Adrenal gland (tissue), 5 donors: Measurements from ENCODE around the gene ITGB4.

ENCODE experiments used
- POLR2A ChIP-seq, 2 donors: fragments of 450-650 bp; IDR thresholded peaks; one replicate each; pipeline ENCODE4 v1.6.1; 2017; ENCODE audit warnings: antibody characterized with exemption in 2 of 2, mild to moderate bottlenecking in 2 of 2, moderate library complexity in 1 of 2
- TF ChIP-seq, protein P1 (sequence below), 6 experiments: fragments of 450-650 bp in 4 of 6; fragments of 200-600 bp in 2 of 6; sonication (generic) in 1 of 6; IDR thresholded peaks; 1 replicate in 5 of 6; 2 replicates in 1 of 6; pipeline versions ENCODE4 v1.5.1 to v1.8.0; 2016 to 2021; ENCODE audit warnings: antibody characterized with exemption in 6 of 6, mild to moderate bottlenecking in 2 of 6, moderate library complexity in 1 of 6
- donor health status: DM: no; HTN: no; CAD: no.

GRCh38 chr17:75764711-75765421, 43.6 kb downstream of the ITGB4 start, which contains the start of gene GALK1:
- TF ChIP-seq, protein P1, sequence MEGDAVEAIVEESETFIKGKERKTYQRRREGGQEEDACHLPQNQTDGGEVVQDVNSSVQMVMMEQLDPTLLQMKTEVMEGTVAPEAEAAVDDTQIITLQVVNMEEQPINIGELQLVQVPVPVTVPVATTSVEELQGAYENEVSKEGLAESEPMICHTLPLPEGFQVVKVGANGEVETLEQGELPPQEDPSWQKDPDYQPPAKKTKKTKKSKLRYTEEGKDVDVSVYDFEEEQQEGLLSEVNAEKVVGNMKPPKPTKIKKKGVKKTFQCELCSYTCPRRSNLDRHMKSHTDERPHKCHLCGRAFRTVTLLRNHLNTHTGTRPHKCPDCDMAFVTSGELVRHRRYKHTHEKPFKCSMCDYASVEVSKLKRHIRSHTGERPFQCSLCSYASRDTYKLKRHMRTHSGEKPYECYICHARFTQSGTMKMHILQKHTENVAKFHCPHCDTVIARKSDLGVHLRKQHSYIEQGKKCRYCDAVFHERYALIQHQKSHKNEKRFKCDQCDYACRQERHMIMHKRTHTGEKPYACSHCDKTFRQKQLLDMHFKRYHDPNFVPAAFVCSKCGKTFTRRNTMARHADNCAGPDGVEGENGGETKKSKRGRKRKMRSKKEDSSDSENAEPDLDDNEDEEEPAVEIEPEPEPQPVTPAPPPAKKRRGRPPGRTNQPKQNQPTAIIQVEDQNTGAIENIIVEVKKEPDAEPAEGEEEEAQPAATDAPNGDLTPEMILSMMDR (IDR thresholded peaks at IDR 0.05) = peak in 5 of 6 experiments; percentile 18 to 58 (median 49)
- peak; percentile 38 to 55 for TF ChIP-seq POLR2A (IDR thresholded peaks at IDR 0.05)
